ENCODE measurements around the gene LRBA.

The LRBA gene

GRCh38 chr4:150952167-150952845, 62.8 kb downstream of the LRBA start:
- ChIA-PET CTCF (no interaction called here), POLR2A (ENCODE audit: low non-redundant PET) (no interaction called here)
- DNase-seq (ENCODE audit: low spot score) = no peak
- no peak for TF ChIP-seq CTCF (conservative IDR thresholded peaks at IDR 0.05; ENCODE audit: low read depth)
- no peak overlapping the region for H3K27ac ChIP-seq

- H3K27ac ChIP-seq = no peak overlapping the region
- no peak for DNase-seq (ENCODE audit: low spot score)
- ChIA-PET POLR2A (ENCODE audit: low non-redundant PET) (interaction anchor here (0.6 kb wide), 1 partner anchor 123 kb away, joined by 5 read pairs; no protein-coding TSS in a partner anchor), CTCF (interaction anchor here (0.7 kb wide), 1 partner anchor 61 kb away, joined by 3 read pairs; no protein-coding TSS in a partner anchor)
- TF ChIP-seq CTCF (conservative IDR thresholded peaks at IDR 0.05; ENCODE audit: low read depth) = no peak
Measured at GRCh38 chr4:150950657-150951288, 64.3 kb downstream of the LRBA start.

GRCh38 chr4:150949943-150950342, 65.1 kb downstream of the LRBA start:
- ChIA-PET CTCF (no interaction called here), POLR2A (ENCODE audit: low non-redundant PET) (no interaction called here)
- DNase-seq (ENCODE audit: low spot score) = no peak
- no peak overlapping the region for H3K27ac ChIP-seq
- TF ChIP-seq CTCF (conservative IDR thresholded peaks at IDR 0.05; ENCODE audit: low read depth) = no peak

GRCh38 chr4:150949342-150949741, 65.7 kb downstream of the LRBA start:
- H3K27ac ChIP-seq = no peak overlapping the region
- no peak for TF ChIP-seq CTCF (conservative IDR thresholded peaks at IDR 0.05; ENCODE audit: low read depth)
- ChIA-PET POLR2A (ENCODE audit: low non-redundant PET) (no interaction called here), CTCF (interaction anchor here (0.6 kb wide), 1 partner anchor 249 kb away, joined by 4 read pairs; no protein-coding TSS in a partner anchor)
- DNase-seq (ENCODE audit: low spot score) = no peak

- H3K27ac ChIP-seq = no peak overlapping the region
- CTCF ChIA-PET = interaction anchor here (0.6 to 0.7 kb wide), 2 partner anchors 10 to 249 kb away, joined by 4 read pairs; no protein-coding TSS in a partner anchor
- TF ChIP-seq CTCF (conservative IDR thresholded peaks at IDR 0.05; ENCODE audit: low read depth) = no peak
- POLR2A ChIA-PET (ENCODE audit: low non-redundant PET) = no interaction called here
- DNase-seq (ENCODE audit: low spot score) = no peak
Measured at GRCh38 chr4:150948710-150949109, 66.4 kb downstream of the LRBA start.

- ChIA-PET CTCF (interaction anchor here (0.7 kb wide), 1 partner anchor 11 kb away, joined by 4 read pairs; no protein-coding TSS in a partner anchor), POLR2A (ENCODE audit: low non-redundant PET) (no interaction called here)
- H3K27ac ChIP-seq = no peak overlapping the region
- no peak for TF ChIP-seq CTCF (conservative IDR thresholded peaks at IDR 0.05; ENCODE audit: low read depth)
- no peak for DNase-seq (ENCODE audit: low spot score)
Measured at GRCh38 chr4:150948074-150948473, 67.0 kb downstream of the LRBA start.

Data from RWPE1 (cell line).